GM21717 (cell line): ENCODE results near the gene SLC35E3.
A peak's percentile ranks its signal among the peaks of the same experiment; 100 is the strongest.
"Not testable (repeated sequence)": the region's sequence is repeated elsewhere in the genome, so short reads cannot be mapped to it uniquely, and the experiment has no call there.

Experiments used
- ATAC-seq: cut with Tn5 transposase; IDR thresholded peaks from one replicate; pipeline ENCODE4 v1.9.1; 2021; ENCODE audit warnings: mild to moderate bottlenecking, moderate library complexity; ENCODE audit not compliant: unreplicated experiment

The SLC35E3 gene

DNA sequence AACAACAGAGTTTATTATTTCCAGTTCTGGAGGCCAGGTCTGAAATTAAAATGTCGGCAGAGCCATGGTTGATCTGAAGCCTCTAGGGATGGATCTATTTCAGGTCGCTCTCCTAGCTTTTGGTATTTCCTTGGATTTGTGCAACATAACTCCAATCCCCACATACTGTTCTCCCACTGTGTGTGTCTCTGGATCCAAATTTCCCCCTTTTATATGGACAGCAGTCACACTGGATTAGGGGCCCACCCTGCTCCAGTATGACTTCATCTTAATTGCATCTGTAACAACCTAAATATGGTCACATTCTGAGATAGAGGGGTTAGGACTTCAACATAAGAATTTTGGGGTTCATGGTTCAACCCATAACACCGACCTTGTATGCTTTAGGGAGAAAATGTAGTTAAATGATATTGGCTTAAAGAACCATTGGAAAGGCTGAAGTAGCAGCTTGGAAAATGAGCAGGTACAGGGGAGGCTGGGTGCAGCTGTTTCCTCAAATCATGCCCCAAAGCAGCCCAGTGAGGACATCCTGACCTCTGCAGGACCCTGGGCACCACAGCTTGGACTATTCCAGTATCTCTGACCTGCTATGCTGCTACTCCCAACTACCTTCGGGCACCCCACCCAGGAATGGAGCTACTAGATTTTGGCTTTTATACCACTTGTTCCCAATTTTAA is 48.1 kb downstream of the SLC35E3 start:
- no peak for ATAC-seq

DNA sequence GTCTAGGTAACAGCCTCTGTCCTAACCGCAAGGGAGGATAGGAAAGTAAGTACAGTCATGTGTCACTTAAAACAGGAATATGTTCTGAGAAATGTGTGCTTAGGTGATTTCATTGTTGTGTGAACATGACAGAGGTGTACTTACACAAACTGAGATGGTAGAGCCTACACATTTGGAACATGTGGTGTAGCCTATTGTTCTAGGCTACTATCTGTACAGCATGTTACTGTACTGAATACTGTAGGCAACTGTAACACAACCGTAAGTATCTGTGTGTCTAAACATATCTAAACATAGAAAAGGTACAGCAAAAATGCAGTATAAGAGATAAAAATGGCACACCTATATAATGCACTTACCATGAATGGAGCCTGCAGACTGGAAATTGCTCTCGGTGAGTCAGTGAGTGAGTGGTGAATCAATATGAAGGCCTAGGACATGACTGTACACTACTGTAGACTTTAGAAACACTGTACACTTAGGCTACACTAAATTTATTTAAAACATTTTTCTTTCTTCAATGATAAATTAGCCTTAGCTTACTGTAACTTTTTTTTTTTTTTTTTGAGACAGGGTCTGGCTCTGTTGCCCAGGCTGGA is 48.8 kb downstream of the SLC35E3 start:
- ATAC-seq: no peak

DNA sequence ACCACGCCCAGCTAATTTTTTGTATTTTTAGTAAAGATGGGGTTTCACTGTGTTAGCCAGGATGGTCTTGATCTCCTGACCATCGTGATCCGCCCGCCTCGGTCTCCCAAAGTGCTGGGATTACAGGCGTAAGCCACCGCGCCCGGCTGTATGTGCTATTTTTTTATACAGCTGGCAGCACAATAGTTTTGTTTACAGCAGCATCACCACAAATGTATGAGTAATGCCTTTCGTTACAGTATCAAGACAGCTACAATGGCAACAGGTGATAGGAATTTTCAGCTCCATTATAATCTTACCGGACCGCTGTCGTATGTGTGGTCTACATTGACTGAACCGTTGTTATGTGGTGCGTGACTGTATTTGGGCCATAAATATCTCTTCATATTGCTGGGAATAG is 50.4 kb downstream of the SLC35E3 start:
- no peak for ATAC-seq

DNA sequence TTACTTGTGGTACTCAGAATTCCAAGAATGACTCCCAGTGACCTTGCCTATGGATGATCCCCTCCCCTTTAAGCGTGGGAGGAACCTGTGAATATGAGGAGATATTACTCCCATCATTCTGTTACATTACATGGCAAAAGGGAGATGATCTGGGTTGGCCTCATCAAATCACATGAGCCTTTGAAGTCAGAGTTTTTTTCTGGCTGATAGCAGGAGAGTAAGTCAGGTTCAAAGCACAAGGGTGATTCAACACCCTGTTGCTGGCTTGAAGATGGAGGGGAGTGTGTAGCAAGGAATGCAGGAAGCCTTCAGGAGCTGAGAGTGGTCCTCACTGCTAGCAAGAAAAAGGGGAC is 52.9 kb downstream of the SLC35E3 start:
- ATAC-seq: no peak

DNA sequence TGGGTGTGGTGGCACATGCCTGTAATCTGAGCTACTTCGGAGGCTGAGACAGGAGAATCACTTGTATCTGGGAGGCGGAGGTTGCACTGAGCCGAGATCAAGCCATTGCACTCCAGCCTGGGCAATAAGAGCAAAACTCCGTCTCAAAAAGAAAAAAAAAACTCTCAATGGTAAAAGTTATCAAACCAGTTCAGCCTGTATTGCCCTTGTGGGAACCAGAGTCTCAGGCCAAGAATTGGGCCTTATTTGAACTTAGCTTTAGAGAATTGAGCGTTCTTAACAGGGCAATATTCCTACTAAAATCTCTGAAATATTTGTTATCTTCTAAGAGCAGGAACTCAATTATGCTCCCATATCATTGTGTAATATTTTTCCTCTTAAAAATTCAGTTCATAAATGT is 54.3 kb downstream of the SLC35E3 start:
- ATAC-seq: no peak

DNA sequence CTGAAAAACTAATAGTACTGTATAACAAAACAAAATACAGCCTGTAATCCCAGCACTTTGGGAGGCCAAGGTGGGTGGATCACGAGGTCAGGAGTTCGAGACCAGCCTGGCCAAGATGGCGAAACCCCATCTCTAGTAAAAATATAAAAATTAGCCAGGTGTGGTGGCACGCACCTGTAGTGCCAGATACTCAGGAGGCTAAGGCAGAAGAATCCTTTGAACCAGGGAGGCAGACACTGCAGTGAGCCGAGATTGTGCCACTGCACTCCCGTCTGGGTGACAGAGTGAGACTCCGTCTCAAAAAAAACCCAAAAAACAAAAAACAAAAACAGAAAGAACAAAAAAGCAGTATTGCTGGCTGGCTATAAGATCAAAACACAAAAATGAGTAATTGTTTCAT is 55.1 kb downstream of the SLC35E3 start:
- ATAC-seq: not testable (repeated sequence)

DNA sequence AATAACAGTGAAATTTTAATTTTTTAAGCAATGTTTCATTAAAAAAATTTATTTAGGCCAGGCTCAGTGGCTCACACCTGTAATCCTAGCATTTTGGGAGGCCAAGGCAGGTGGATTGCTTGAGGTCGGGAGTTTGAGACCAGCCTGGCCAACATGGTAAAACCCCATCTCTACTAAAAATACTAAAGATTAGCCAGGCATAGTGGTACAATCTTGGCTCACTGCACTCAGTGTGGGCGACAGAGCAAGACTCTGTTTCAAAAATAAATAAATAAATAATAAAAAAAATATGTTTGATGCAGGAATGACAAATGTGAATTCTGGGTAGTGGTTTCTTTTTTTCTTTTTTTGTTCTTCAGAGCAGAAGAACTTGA is 56.4 kb downstream of the SLC35E3 start:
- ATAC-seq: not testable (repeated sequence)

DNA sequence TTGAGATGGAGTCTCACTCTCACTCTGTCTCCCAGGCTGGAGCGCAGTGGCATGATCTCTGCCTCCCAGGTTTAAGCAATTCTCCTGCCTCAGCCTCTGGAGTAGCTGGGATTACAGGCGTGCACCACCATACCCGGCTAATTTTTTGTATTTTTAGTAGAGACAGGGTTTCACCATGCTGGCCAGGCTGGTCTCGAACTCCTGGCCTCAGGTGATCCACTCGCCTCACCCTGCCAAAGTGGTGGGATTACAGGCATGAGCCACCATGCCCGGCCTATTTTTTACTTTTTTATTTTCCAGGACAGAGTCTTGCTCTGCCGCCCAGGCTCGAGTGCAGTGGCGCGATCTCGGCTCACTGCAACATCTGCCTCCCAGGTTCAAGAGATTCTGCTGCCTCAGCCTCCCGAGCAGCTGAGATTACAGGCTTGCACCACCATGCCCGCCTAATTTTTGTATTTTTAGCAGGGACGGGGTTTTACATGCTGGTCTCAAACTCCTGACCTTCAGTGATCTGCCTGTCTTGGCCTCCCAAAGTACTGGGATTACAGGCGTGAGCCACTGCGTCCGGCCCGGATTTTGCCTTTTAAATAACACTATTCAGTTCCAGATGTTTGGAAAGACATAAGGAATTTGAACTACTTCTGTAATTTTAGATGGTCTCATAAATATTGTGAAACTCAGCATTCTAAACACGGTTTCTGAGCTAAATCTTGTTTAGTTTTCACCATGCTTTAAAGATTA is 57.1 kb downstream of the SLC35E3 start:
- not testable (repeated sequence) for ATAC-seq

DNA sequence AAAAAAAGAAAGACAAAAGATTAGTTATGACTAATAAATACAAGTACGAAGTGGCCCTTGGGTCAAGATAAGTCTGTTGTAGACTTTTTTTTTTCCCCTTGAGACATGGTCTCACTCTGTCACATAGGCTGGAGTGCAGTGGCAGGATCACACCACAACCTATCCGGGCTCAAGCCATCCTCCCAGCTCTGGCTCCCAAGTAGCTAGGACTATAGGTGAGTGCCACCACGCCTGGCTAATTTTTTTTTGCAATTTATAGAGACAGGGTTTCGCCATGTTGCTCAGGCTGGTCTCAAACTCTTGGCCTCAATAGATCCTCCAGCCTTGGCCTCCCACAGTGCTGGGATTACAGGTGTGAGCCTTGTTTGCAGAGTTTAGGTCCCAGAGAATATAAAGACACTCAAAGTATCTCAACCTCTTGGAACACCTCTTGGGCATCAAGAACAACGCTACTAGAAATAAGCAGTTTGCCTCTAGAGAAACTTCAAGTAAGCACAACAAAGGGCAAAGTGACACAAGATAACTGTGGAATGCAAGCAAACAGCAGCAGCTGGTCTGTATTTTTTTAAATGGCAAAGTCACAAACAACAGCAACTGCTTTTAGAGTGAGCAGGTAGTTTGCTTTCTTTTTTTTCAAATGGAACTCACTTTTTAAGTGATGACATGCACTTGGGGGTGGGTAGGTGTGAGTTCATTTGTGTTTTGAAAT is 58.1 kb downstream of the SLC35E3 start:
- no peak for ATAC-seq

DNA sequence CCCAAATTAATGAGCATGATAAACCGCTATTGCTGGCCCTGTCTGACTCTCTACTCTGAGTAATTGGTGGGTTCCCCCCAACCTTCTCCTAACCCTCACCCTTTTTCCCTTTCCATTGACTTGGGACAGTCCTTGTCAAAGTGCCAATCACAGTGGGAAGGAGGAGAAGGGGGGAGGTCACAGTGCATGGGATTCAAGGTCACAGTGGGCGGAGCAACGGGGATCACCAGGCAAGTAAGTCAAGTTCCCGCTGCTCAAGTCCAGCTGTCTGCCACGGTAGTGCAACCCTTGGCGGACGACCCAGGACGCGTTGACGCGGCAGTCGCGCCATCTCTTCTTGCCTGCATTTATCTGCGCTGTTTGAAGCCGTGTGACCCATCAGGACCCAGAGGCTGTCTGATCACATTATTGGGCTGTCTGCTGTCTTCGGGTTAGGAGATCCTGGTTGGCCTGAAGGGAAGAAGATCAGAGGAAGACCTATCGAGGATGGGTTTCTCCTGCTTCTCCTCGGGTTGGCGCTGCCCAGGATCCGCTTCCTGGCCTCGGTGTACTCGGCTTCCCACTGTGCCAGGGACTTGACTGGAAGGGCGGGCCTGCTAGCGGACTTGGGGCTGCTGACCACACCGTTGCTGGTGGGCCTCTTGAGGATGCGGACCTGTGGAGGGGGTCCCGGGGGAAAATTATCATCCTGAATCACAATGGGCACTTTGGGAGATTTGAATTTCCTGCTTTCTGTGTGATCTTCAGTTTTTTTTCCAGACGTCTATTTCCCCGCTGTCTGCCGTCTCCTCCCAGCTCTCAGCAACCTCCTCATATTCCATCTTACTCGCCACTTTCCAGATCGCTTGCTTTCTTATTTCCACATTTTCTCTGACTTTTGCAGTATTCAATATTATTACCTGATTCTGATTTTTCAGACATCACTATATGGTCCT is 58.9 kb downstream of the SLC35E3 start:
- ATAC-seq: no peak

DNA sequence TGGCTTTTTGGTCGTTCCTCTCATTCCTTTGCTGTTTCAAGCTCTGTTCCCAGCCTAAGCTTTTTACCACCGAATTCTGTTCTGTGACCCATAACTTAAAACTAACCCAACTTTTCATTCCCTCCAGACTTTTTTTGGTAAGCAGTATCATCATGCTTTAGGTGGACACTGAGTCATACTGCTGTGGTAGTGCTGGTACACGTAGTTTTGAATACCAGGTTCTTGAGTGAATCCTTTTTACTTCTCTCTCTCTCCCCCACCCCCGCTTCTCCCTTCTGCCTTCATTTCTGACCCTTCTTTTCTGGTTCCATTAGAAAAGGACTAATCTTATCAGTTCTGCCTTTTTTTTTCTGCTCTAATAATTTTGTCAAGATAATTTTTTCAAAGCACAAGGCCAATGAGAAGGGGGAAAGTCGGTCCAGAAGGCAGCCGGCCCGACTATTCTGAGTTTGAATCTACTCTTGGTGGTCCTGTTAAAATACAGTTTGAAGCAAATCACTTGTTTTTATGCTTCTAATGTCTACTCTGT is 59.7 kb downstream of the SLC35E3 start:
- ATAC-seq: no peak

DNA sequence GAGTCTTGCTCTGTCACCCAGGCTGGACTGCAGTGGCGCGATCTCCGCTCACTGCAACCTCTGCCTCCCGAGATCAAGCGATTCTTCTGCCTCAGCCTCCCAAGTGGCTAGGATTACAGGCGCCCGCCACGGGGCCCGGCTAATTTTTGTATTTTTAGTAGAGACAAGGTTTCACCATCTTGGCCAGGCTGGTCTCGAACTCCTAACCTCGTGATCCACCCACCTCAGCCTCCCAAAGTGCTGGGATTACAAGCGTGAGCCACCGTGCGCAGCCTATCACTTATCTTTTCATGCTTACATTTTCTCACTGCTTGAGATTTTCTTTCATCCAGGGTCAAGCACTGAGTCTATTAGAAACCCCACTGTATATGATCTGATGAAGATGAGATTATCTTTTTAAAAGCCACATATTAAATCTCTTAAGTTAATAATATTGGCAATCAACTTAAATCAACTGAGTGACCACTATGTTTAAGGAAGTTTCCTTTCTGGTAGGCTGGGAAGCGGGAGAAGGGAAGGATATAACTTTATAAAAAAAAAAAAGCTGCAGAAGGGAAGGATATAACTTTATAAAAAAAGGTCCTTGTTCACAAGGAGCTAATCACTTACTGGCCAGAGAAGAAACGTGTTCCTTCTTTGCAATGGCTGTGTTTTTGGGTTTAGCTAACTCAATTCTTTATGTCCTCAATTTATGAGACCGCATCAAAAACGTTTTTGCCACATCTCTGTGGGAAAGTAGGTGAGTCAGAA is 60.7 kb downstream of the SLC35E3 start:
- ATAC-seq: no peak

DNA sequence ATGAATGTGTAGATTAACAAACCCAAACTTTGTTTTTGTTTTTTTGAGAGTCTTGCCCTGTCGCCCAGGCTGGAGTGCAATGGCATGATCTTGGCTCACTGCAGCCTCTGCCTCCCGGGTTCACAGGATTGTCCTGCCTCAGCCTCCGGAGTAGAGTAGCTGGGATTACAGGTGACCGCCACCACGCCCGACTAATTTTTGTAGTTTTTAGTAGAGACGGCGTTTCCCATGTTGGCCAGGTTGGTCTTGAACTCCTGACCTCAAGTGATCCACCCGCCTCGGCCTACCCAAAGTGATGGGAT is 61.2 kb downstream of the SLC35E3 start:
- ATAC-seq: not testable (repeated sequence)

DNA sequence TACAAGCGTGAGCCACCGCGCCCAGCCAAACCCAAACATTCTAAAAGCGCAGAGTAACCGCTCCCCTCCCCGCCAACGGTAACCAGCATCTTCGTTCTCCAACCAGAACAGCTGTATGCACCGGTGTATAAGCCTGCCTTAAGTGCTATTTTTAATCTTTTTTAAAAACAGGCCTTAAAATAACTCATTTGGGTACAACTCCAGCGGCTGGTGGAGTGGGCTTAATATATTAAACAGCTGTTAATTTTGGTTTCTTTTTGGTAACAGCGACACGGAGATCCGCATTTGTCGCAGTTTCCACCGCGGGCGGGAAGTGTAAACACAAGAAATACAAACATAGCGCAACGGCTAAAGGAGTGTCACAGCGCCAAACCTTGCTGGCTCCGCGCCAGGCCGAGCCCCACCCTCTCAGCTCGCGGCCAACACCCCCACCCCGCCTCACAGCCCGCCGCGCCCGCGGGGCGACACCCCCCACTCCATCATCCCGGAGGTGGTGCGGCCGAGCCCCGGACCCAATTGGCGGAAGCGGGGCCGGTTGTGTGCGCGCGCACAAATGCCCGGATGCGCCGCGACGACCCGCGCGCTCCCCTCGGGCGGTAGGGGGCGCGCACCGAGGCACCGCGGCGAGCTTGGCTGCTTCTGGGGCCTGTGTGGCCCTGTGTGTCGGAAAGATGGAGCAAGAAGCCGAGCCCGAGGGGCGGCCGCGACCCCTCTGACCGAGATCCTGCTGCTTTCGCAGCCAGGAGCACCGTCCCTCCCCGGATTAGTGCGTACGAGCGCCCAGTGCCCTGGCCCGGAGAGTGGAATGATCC is 61.8 kb downstream of the SLC35E3 start, which contains the start of gene MDM2:
Gene MDM2, plus strand, starts transcription at position 602 of the 812 bp plus-strand sequence. CDS start 301 bp downstream, outside the sequence.
- peak; percentile 64 for ATAC-seq

DNA sequence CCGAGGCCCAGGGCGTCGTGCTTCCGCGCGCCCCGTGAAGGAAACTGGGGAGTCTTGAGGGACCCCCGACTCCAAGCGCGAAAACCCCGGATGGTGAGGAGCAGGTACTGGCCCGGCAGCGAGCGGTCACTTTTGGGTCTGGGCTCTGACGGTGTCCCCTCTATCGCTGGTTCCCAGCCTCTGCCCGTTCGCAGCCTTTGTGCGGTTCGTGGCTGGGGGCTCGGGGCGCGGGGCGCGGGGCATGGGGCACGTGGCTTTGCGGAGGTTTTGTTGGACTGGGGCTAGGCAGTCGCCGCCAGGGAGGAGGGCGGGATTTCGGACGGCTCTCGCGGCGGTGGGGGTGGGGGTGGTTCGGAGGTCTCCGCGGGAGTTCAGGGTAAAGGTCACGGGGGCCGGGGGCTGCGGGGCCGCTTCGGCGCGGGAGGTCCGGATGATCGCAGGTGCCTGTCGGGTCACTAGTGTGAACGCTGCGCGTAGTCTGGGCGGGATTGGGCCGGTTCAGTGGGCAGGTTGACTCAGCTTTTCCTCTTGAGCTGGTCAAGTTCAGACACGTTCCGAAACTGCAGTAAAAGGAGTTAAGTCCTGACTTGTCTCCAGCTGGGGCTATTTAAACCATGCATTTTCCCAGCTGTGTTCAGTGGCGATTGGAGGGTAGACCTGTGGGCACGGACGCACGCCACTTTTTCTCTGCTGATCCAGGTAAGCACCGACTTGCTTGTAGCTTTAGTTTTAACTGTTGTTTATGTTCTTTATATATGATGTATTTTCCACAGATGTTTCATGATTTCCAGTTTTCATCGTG is 62.6 kb downstream of the SLC35E3 start:
- peak; percentile 57 for ATAC-seq

DNA sequence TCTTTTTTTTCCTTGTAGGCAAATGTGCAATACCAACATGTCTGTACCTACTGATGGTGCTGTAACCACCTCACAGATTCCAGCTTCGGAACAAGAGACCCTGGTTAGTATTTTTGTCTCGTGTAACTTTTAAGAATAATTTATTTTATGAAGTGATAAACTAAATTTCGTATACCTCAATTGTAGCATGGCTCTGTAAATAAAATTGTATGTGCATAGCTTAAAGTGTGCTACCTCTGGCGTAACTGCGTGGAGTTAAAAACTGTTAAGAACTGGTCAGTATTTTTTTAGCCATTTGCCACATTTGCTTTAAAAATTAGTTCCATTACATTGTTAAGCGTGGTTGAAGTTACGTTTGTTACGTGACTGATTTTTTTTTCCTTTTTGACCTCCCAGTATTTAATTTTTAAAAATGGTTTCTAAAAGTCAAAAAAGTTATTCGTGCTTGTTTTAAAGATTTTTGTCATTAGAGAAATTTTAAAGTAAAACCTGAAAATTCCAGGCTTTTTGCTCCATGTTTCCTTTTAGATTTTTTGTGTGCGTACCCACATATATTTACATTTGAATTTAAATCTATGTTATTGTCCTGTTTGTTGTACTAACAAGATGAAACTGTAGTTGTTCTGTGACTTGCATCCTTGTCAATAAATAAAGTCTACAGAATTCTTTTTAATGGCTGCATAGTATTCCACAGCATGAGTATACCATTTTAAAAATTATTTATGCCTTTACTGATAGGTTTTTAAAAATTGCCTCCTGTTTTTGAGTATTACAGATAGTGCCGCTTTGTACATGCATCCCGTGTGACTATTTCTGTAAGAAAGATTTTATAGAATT is 63.4 kb downstream of the SLC35E3 start:
- ATAC-seq: peak; percentile 3

DNA sequence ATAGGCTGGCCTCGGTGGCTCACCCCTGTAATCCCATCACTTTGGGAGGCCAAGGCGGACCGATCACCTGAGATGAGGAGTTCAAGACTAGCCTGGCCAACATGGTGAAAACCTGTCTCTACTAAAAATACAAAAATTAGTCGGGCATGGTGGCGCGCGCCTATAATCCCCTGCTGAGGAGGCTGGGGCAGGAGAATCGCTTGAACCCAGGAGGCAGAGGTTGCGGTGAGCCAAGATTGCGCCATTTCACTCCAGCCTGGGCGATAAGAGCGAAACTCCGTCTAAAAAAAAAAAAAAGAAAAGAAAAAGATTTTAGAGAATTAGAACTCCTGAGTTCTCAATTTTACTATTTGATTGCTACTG is 64.0 kb downstream of the SLC35E3 start:
- ATAC-seq: not testable (repeated sequence)
